K562 (cell line): ENCODE data around the gene PCDH12. TPM values are rescaled to one million over a fixed set of nuclear protein-coding genes. Genes with fewer than 3 reads are reported as not detected.

Experiments used
- E4F1 ChIP-seq: fragments of 250-450 bp; sonication (Bioruptor Pico); IDR thresholded peaks from 2 replicates; pipeline ENCODE4 v1.5.0; 2021; ENCODE audit warnings: mild to moderate bottlenecking, borderline replicate concordance
- FOXA3 ChIP-seq, 2 experiments: fragments of 450-650 bp in 1 of 2; sonication (generic) in 1 of 2; formaldehyde crosslinking; IDR thresholded peaks in 1 of 2; conservative IDR thresholded peaks in 1 of 2; 2 replicates each; pipeline versions ENCODE4 v1.4.0 to v1.8.0; 2020 to 2022; ENCODE audit warnings: mild to moderate bottlenecking in 2 of 2, missing genetic modification reagents in 1 of 2
- HIVEP1 ChIP-seq: fragments of 250-450 bp; sonication (Bioruptor Pico); IDR thresholded peaks from 2 replicates; pipeline ENCODE4 v1.4.0; 2020; ENCODE audit warnings: mild to moderate bottlenecking
- HOXB6 ChIP-seq: fragments of 250-450 bp; sonication (Bioruptor Pico); IDR thresholded peaks from 2 replicates; pipeline ENCODE4 v1.5.1; 2022; ENCODE audit warnings: mild to moderate bottlenecking, borderline replicate concordance
- KLF6 ChIP-seq: fragments of 250-450 bp; sonication (Bioruptor Pico); IDR thresholded peaks from 2 replicates; pipeline ENCODE4 v1.4.0; 2020; ENCODE audit warnings: mild to moderate bottlenecking, moderate library complexity, borderline replicate concordance
- MECOM ChIP-seq: fragments of 250-450 bp; sonication (Bioruptor Pico); IDR thresholded peaks from 2 replicates; pipeline ENCODE4 v1.8.0; 2022; ENCODE audit warnings: inconsistent platforms
- PYGO2 ChIP-seq: fragments of 450-650 bp; IDR thresholded peaks from 2 replicates; pipeline ENCODE4 v1.6.1; 2016; ENCODE audit warnings: mild to moderate bottlenecking, missing genetic modification characterization, moderate library complexity, missing compliant biosample characterization
- RREB1 ChIP-seq: fragments of 250-450 bp; sonication (Bioruptor Pico); IDR thresholded peaks from 2 replicates; pipeline ENCODE4 v1.4.0; 2020
- SAP30 ChIP-seq: fragments of 200-600 bp; sonication (generic); IDR thresholded peaks from 2 replicates; pipeline ENCODE4 v1.6.1; 2012; ENCODE audit warnings: borderline replicate concordance, low read depth, mild to moderate bottlenecking, moderate library complexity, low read length, control low read depth, inconsistent platforms; ENCODE audit not compliant: insufficient read depth, poor library complexity, severe bottlenecking
- SMAD3 ChIP-seq: fragments of 450-650 bp; formaldehyde crosslinking; conservative IDR thresholded peaks from 2 replicates; pipeline ENCODE4 v1.4.0; 2020; ENCODE audit warnings: mild to moderate bottlenecking
- U2AF1 ChIP-seq: fragments of 200-400 bp; formaldehyde crosslinking; optimal IDR thresholded peaks from 2 replicates; pipeline ENCODE3; 2017; ENCODE audit warnings: mild to moderate bottlenecking, low read depth, low read length, moderate library complexity
- ZNF592 ChIP-seq: fragments of 450-650 bp; IDR thresholded peaks from 2 replicates; pipeline ENCODE4 v1.6.1; 2017; ENCODE audit warnings: antibody characterized with exemption, mild to moderate bottlenecking
- polyA plus RNA-seq, 8 experiments: library from polyadenylated mRNA; depleted of rRNA in 4 of 8; stranded (reverse) in 5 of 8; unstranded in 3 of 8; fragments of >200 nt; fragmentation: Nextera tagmentation in 2 of 8; fragmentation: Illumina TruSeq in 1 of 8; extraction: Ambion mirVana in 2 of 8; extraction: Trizol in 1 of 8; gene quantifications; 2 replicates each; pipeline versions ENCODE4 v1.2.1 to v1.2.3, GENCODE V29; 2011 to 2014; ENCODE audit warnings: inconsistent platforms in 1 of 8, missing spikeins in 1 of 8
- total RNA-seq, 7 experiments: library from RNA; depleted of rRNA in 6 of 7; stranded (reverse); fragments of >200 nt in 6 of 7; fragmentation: Illumina TruSeq in 2 of 7; extraction: Trizol in 2 of 7; gene quantifications; 2 replicates each; pipeline versions ENCODE4 v1.2.1 to v1.2.3, GENCODE V29; 2011 to 2021; ENCODE audit warnings: low replicate concordance in 1 of 7

The PCDH12 gene
- total and polyA plus RNA-seq, 9 of the 15 experiments (the other 6 are each of a cell fraction or from before 2014, with no cell fraction given) = 0.01 to 0.04 (median 0.01) TPM; not detected in 4

- TF ChIP-seq SAP30 (peak; percentile 70), ZNF592 (no peak), PYGO2 (no peak), E4F1 (CRISPR knock-in tag) (no peak), U2AF1 (no peak), HIVEP1 (CRISPR knock-in tag) (0 out of 2 replicates have a peak, but pooled peaks have one; percentile 50), KLF6 (CRISPR knock-in tag) (peak; percentile 71; the same call in 1 of the 2 replicates), MECOM (CRISPR knock-in tag) (0 out of 2 replicates have a peak, but pooled peaks have one; percentile 11), FOXA3 (CRISPR knock-in tag; conservative IDR thresholded peaks at IDR 0.05 in 1 of 2, IDR thresholded peaks at IDR 0.05 in 1 of 2) (peak in 1 of 2 experiments; percentile 61; a peak in 1 of 4 replicates), HOXB6 (CRISPR knock-in tag) (no peak), SMAD3 (CRISPR knock-in tag) (0 out of 2 replicates have a peak, but pooled peaks have one; percentile 51), RREB1 (CRISPR knock-in tag) (0 out of 2 replicates have a peak, but pooled peaks have one; percentile 58)
Observed at GRCh38 chr5:141968914-141969608, 11.1 kb upstream of the PCDH12 start, which contains the start of gene RNF14 (continued).
